GM12865 (cell line): ENCODE results near the gene EGFLAM.

Experiments used
- DNase-seq: peaks from one replicate; pipeline ENCODE4 v3.0.0; 2010; ENCODE audit warnings: low read depth
- H3K4me3 ChIP-seq: 2 replicates; pipeline ENCODE4 v1.5.1; 2011; ENCODE audit warnings: mild to moderate bottlenecking, low read depth, low read length, control low read depth
- TF ChIP-seq, protein P1 (sequence below): IDR thresholded peaks from 2 replicates; pipeline ENCODE4 v1.5.1; 2011; ENCODE audit warnings: low read length, control low read depth, low read depth, inconsistent platforms; ENCODE audit not compliant: insufficient read depth; ENCODE audit errors: missing control alignments

EGFLAM gene

DNA sequence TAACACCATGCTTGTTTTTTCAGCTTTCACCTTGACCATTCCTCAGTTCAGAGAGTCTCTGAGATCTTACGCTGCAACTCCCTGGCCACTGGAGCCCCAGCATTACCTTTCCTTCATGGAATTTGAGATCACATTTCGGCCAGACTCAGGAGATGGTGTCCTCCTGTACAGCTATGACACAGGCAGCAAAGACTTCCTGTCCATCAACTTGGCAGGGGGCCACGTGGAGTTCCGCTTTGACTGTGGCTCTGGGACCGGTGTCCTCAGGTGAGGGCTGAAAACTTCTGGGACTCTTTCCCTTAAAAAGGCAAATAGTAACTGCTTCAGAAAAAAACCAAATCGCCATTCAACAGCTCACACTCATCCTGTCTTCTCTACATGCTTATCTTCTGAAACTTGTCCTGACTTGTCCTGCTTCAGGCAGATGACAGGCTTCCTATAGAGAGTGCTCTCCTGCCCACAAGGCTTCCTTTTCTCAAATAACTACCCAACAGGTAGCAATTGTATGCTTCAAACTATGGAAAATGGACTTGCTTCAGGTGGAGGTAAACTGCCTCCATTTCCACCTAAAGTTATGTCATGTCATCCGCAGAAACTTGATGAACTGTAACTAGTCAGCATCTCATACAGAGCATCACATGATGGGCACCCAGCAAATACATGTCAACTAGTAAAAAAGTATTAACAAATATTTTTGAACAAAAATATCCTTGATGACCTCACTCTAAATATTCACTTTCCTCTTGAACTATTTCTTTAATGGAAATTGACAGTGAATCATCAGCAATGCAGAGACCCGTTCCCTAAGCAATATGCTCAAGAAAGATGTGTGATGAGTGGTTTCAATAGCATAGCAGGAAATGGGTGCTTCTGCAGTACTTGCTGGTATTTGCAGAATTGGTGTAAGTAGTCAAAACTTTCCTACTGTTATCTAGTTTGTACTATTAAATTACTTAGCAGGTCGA, 168.9 kb downstream of the EGFLAM start:
- no peak overlapping the region for H3K4me3 ChIP-seq
- no peak for DNase-seq
- TF ChIP-seq, protein P1, sequence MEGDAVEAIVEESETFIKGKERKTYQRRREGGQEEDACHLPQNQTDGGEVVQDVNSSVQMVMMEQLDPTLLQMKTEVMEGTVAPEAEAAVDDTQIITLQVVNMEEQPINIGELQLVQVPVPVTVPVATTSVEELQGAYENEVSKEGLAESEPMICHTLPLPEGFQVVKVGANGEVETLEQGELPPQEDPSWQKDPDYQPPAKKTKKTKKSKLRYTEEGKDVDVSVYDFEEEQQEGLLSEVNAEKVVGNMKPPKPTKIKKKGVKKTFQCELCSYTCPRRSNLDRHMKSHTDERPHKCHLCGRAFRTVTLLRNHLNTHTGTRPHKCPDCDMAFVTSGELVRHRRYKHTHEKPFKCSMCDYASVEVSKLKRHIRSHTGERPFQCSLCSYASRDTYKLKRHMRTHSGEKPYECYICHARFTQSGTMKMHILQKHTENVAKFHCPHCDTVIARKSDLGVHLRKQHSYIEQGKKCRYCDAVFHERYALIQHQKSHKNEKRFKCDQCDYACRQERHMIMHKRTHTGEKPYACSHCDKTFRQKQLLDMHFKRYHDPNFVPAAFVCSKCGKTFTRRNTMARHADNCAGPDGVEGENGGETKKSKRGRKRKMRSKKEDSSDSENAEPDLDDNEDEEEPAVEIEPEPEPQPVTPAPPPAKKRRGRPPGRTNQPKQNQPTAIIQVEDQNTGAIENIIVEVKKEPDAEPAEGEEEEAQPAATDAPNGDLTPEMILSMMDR, result no peak

GRCh38 chr5:38431242-38431853, 173.0 kb downstream of the EGFLAM start:
- H3K4me3 ChIP-seq, result no peak overlapping the region
- DNase-seq, result no peak
- TF ChIP-seq, protein P1, result no peak

GRCh38 chr5:38433160-38433861, 175.0 kb downstream of the EGFLAM start:
- no peak for DNase-seq
- TF ChIP-seq, protein P1, result no peak
- H3K4me3 ChIP-seq, result no peak overlapping the region

GRCh38 chr5:38434966-38435705, 176.8 kb downstream of the EGFLAM start:
- no peak overlapping the region for H3K4me3 ChIP-seq
- no peak for DNase-seq
- TF ChIP-seq, protein P1, result no peak

GRCh38 chr5:38438757-38439156, 180.4 kb downstream of the EGFLAM start:
- TF ChIP-seq, protein P1, result no peak
- no peak overlapping the region for H3K4me3 ChIP-seq
- no peak for DNase-seq
